ENCODE results near the gene OR9A2. TPM values are rescaled to one million over a fixed set of nuclear protein-coding genes. Genes with fewer than 3 reads are reported as not detected.

OR9A2 gene
- total RNA-seq, 1 experiment from 2014 or later, result not detected

- POLR2A ChIA-PET, result no interaction called here
- RAD21 ChIA-PET (ENCODE audit: low non-redundant PET in 1 of 2, low total read pairs in 2 of 2, uncharacterized antibody in 2 of 2, unreplicated experiment in 2 of 2), result interaction anchor here in 1 of 2 experiments (0.8 kb wide), 1 partner anchor 210 kb away, joined by 3 read pairs; no protein-coding TSS in a partner anchor
- H3K4me1 ChIP-seq (ENCODE audit: control insufficient read depth in 1 of 2, insufficient read depth in 2 of 2, low read length in 2 of 2), result peaks cover 0 to 8% of the 10 kb centered on the region in 2 experiments; a peak in 1 of 4 replicates
- intact Hi-C loops (cut with micrococcal nuclease), result loop anchor here (5.0 to 10.0 kb wide), 3 partner anchors 302 to 489 kb away; no protein-coding TSS in a partner anchor
- H3K4me3 ChIP-seq (replicated peaks in 1 of 2; ENCODE audit: low read depth in 1 of 2, low read length in 2 of 2), result no peak overlapping the region
- no peaks in the 10 kb centered on the region for H3K27me3 ChIP-seq (ENCODE audit: insufficient read depth, low read length)
- no peaks in the 10 kb centered on the region for H4K20me1 ChIP-seq (ENCODE audit: insufficient read depth)
- CTCF ChIA-PET, result interaction anchor here (0.6 to 18.9 kb wide), 4 partner anchors 152 to 401 kb away, joined by 3 to 331 read pairs (median 4); no protein-coding TSS in a partner anchor
- H3K79me2 ChIP-seq (ENCODE audit: insufficient read depth, low read length), result no peaks in the 10 kb centered on the region
- H3K27ac ChIP-seq (ENCODE audit: low read depth, low read length), result no peak overlapping the region
- H2AFZ ChIP-seq (ENCODE audit: low read depth, low read length, poor library complexity, severe bottlenecking), result no peak overlapping the region
- no TSS peak for BruUV-seq (replicated peaks)
- H3K4me2 ChIP-seq (ENCODE audit: low read length), result no peak overlapping the region
- H3K36me3 ChIP-seq (ENCODE audit: control insufficient read depth in 1 of 2, insufficient read depth in 2 of 2, low read length in 2 of 2), result no peaks in the 10 kb centered on the region
- no peaks in the 10 kb centered on the region for H3K9me2 ChIP-seq (ENCODE audit: insufficient read depth)
- no peaks in the 10 kb centered on the region for H3K9me3 ChIP-seq (ENCODE audit: control insufficient read depth in 1 of 2, insufficient read depth in 1 of 2, low read depth in 1 of 2, low read length in 2 of 2)
- no peak overlapping the region for H3K9ac ChIP-seq (ENCODE audit: low read length)
- no peak for TF ChIP-seq MAX (IDR thresholded peaks at IDR 0.05)
- TF ChIP-seq POLR2AphosphoS5 (IDR thresholded peaks at IDR 0.05; ENCODE audit: low read depth, low read length), result no peak
- no peak for TF ChIP-seq POLR2A (IDR thresholded peaks at IDR 0.05; ENCODE audit: borderline replicate concordance, extremely low read depth, insufficient read depth, insufficient read length)
- no peak for TF ChIP-seq ZFX (IDR thresholded peaks at IDR 0.05)
- TF ChIP-seq ELF1 (IDR thresholded peaks at IDR 0.05; ENCODE audit: borderline replicate concordance, low read depth), result no peak
- no peak for TF ChIP-seq RAD21 (IDR thresholded peaks at IDR 0.05; ENCODE audit: low read depth)
- TF ChIP-seq EZH2 (IDR thresholded peaks at IDR 0.05), result no peak
- TF ChIP-seq CBX3 (IDR thresholded peaks at IDR 0.05; ENCODE audit: low read depth), result no peak
- no peak for TF ChIP-seq REST (IDR thresholded peaks at IDR 0.05; ENCODE audit: low read depth)
- no peak for TF ChIP-seq EZH2phosphoT487 (IDR thresholded peaks at IDR 0.05; ENCODE audit: borderline replicate concordance)
- no peak for TF ChIP-seq SIN3A (IDR thresholded peaks at IDR 0.05; ENCODE audit: low read depth)
- no peak for TF ChIP-seq ATF3 (IDR thresholded peaks at IDR 0.05)
- no peak for TF ChIP-seq ZNF274 (IDR thresholded peaks at IDR 0.05; ENCODE audit: low read depth, low read length)
- TF ChIP-seq, protein P1, sequence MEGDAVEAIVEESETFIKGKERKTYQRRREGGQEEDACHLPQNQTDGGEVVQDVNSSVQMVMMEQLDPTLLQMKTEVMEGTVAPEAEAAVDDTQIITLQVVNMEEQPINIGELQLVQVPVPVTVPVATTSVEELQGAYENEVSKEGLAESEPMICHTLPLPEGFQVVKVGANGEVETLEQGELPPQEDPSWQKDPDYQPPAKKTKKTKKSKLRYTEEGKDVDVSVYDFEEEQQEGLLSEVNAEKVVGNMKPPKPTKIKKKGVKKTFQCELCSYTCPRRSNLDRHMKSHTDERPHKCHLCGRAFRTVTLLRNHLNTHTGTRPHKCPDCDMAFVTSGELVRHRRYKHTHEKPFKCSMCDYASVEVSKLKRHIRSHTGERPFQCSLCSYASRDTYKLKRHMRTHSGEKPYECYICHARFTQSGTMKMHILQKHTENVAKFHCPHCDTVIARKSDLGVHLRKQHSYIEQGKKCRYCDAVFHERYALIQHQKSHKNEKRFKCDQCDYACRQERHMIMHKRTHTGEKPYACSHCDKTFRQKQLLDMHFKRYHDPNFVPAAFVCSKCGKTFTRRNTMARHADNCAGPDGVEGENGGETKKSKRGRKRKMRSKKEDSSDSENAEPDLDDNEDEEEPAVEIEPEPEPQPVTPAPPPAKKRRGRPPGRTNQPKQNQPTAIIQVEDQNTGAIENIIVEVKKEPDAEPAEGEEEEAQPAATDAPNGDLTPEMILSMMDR (IDR thresholded peaks at IDR 0.05 in 2 of 3, conservative IDR thresholded peaks at IDR 0.05 in 1 of 3; ENCODE audit: borderline replicate concordance in 1 of 3, insufficient read depth in 1 of 3, low read depth in 2 of 3, low read length in 2 of 3), result no peak
- no peak for TF ChIP-seq SP1 (IDR thresholded peaks at IDR 0.05; ENCODE audit: low read depth)
- TF ChIP-seq, protein P2, sequence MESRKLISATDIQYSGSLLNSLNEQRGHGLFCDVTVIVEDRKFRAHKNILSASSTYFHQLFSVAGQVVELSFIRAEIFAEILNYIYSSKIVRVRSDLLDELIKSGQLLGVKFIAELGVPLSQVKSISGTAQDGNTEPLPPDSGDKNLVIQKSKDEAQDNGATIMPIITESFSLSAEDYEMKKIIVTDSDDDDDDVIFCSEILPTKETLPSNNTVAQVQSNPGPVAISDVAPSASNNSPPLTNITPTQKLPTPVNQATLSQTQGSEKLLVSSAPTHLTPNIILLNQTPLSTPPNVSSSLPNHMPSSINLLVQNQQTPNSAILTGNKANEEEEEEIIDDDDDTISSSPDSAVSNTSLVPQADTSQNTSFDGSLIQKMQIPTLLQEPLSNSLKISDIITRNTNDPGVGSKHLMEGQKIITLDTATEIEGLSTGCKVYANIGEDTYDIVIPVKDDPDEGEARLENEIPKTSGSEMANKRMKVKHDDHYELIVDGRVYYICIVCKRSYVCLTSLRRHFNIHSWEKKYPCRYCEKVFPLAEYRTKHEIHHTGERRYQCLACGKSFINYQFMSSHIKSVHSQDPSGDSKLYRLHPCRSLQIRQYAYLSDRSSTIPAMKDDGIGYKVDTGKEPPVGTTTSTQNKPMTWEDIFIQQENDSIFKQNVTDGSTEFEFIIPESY (IDR thresholded peaks at IDR 0.05; ENCODE audit: extremely low read depth, insufficient replicate concordance, low read length), result no peak
- no peak for TF ChIP-seq EGR1 (IDR thresholded peaks at IDR 0.05; ENCODE audit: low read depth)
- no peak for TF ChIP-seq YY1 (IDR thresholded peaks at IDR 0.05; ENCODE audit: extremely low read depth, insufficient replicate concordance, low read depth, low read length)
- no peak for TF ChIP-seq JUND (IDR thresholded peaks at IDR 0.05)
- TF ChIP-seq SRF (IDR thresholded peaks at IDR 0.05; ENCODE audit: low read depth), result no peak
- ATAC-seq (no peak), DNase-seq (ENCODE audit: low read depth, low spot score) (no peak)
Observed at GRCh38 chr7:143005632-143006260, 21.2 kb downstream of the OR9A2 start.
